Neural progenitor cell (in vitro differentiated cells): ENCODE results near the gene KRT78. TPM values are rescaled to one million over a fixed set of nuclear protein-coding genes. Genes with fewer than 3 reads are reported as not detected.

Experiments used
- DNase-seq: peaks from one replicate; pipeline ENCODE4 v3.0.0-alpha.2; 2016; ENCODE audit warnings: low spot score
- H2AFZ ChIP-seq: fragments of 200-600 bp; sonication (generic); replicated peaks from 2 replicates; pipeline ENCODE4 v1.6.1; 2016; ENCODE audit warnings: antibody characterized with exemption
- H3F3A ChIP-seq: fragments of 200-600 bp; sonication (generic); 2 replicates; pipeline ENCODE4 v1.6.1; 2016; ENCODE audit warnings: antibody characterized with exemption, low read depth
- H3K27ac ChIP-seq: fragments of 200-600 bp; sonication (generic); 2 replicates; pipeline ENCODE4 v1.5.1; 2016; ENCODE audit warnings: mild to moderate bottlenecking
- H3K27me3 ChIP-seq: fragments of 200-600 bp; sonication (generic); 2 replicates; pipeline ENCODE4 v1.6.1; 2016; ENCODE audit warnings: mild to moderate bottlenecking, moderate library complexity
- H3K36me3 ChIP-seq: fragments of 200-600 bp; sonication (generic); 2 replicates; pipeline ENCODE4 v1.5.1; 2016
- H3K4me1 ChIP-seq: fragments of 200-600 bp; sonication (generic); 2 replicates; pipeline ENCODE4 v1.6.1; 2016; ENCODE audit warnings: mixed run types
- H3K4me2 ChIP-seq: fragments of 200-600 bp; sonication (generic); 2 replicates; pipeline ENCODE4 v1.6.1; 2016
- H3K4me3 ChIP-seq: fragments of 200-600 bp; sonication (generic); 2 replicates; pipeline ENCODE4 v1.5.1; 2016
- H3K79me2 ChIP-seq: fragments of 200-600 bp; sonication (generic); 2 replicates; pipeline ENCODE4 v1.6.1; 2016; ENCODE audit warnings: low read depth
- H3K9ac ChIP-seq: fragments of 200-600 bp; sonication (generic); 2 replicates; pipeline ENCODE4 v1.6.1; 2016
- H3K9me3 ChIP-seq: fragments of 200-600 bp; sonication (generic); 2 replicates; pipeline ENCODE4 v1.5.1; 2016; ENCODE audit warnings: low read depth
- H4K20me1 ChIP-seq: fragments of 200-600 bp; sonication (generic); 2 replicates; pipeline ENCODE4 v1.6.1; 2016; ENCODE audit warnings: low read depth
- H3K27ac Mint-ChIP-seq: 3 replicates; pipeline ENCODE4 v1.8.0; 2021; ENCODE audit warnings: mixed read lengths
- H3K27me3 Mint-ChIP-seq: 2 replicates; pipeline ENCODE4 v1.8.0; 2022; ENCODE audit warnings: low read depth, mild to moderate bottlenecking, inconsistent platforms, moderate library complexity, mixed read lengths; ENCODE audit not compliant: insufficient read depth
- H3K36me3 Mint-ChIP-seq: 3 replicates; pipeline ENCODE4 v1.8.0; 2021; ENCODE audit warnings: mixed read lengths
- H3K4me1 Mint-ChIP-seq: 3 replicates; pipeline ENCODE4 v1.8.0; 2021; ENCODE audit warnings: mixed read lengths
- H3K4me3 Mint-ChIP-seq: 3 replicates; pipeline ENCODE4 v1.8.0; 2021; ENCODE audit warnings: mild to moderate bottlenecking, moderate library complexity, mixed read lengths
- H3K9me3 Mint-ChIP-seq: 3 replicates; pipeline ENCODE4 v1.8.0; 2020; ENCODE audit warnings: mixed read lengths
- EZH2 ChIP-seq: fragments of 200-600 bp; sonication (generic); IDR thresholded peaks from 2 replicates; pipeline ENCODE4 v1.6.1; 2017; ENCODE audit warnings: antibody characterized with exemption, mild to moderate bottlenecking, moderate library complexity
- EZH2phosphoT487 ChIP-seq: fragments of 200-600 bp; sonication (generic); IDR thresholded peaks from 2 replicates; pipeline ENCODE4 v1.6.1; 2017; ENCODE audit warnings: antibody characterized with exemption
- total RNA-seq: library from RNA; depleted of rRNA; stranded (reverse); fragments of >200 nt; gene quantifications from 2 replicates; pipeline ENCODE4 v1.2.3, GENCODE V29; 2015; ENCODE audit warnings: low replicate concordance
- TF ChIP-seq, protein P1 (sequence below): fragments of 200-600 bp; sonication (generic); IDR thresholded peaks from 2 replicates; pipeline ENCODE4 v1.5.1; 2017; ENCODE audit warnings: antibody characterized with exemption, mild to moderate bottlenecking

The KRT78 gene
- total RNA-seq, 1 donor from 2014 or later = not detected

DNA sequence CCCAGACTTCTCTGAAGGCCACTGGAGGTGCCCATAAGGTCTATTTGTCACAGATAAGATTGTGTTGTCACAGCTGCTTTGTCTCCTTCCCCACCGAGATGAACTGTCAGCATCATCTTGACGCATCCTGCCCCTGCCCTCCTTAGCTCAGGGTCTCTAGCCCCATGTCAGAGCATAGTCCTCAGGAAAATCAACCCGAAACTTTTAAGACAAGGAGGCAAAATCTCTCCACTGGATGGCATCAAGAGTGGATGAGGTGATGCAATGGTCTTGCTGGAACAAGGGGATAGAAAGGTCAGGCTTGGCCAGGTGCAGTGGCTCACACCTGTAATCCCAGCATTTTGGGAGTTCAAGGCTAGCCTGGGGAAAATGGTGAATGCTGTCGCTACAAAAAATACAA lies 22.8 kb downstream of the KRT78 start:
- Mint-ChIP-seq H3K27me3 (peaks cover 9% of the 10 kb centered on the region), H3K36me3 (no peaks in the 10 kb centered on the region), H3K4me3 (peak overlapping the region; percentile 30), H3K9me3 (no peaks in the 10 kb centered on the region), H3K4me1 (peaks cover 3% of the 10 kb centered on the region), H3K27ac (no peak overlapping the region)
- no peaks in the 10 kb centered on the region for H3K36me3 ChIP-seq
- H3K9ac ChIP-seq = no peak overlapping the region
- no peak overlapping the region for H3K4me3 ChIP-seq
- H3K4me1 ChIP-seq = peaks cover 3% of the 10 kb centered on the region
- H3K27ac ChIP-seq = no peak overlapping the region
- no peaks in the 10 kb centered on the region for H3F3A ChIP-seq
- H3K27me3 ChIP-seq = no peaks in the 10 kb centered on the region
- no peaks in the 10 kb centered on the region for H3K9me3 ChIP-seq
- H3K4me2 ChIP-seq = no peak overlapping the region
- no peaks in the 10 kb centered on the region for H3K79me2 ChIP-seq
- TF ChIP-seq EZH2 (no peak), EZH2phosphoT487 (no peak)
- TF ChIP-seq, protein P1, sequence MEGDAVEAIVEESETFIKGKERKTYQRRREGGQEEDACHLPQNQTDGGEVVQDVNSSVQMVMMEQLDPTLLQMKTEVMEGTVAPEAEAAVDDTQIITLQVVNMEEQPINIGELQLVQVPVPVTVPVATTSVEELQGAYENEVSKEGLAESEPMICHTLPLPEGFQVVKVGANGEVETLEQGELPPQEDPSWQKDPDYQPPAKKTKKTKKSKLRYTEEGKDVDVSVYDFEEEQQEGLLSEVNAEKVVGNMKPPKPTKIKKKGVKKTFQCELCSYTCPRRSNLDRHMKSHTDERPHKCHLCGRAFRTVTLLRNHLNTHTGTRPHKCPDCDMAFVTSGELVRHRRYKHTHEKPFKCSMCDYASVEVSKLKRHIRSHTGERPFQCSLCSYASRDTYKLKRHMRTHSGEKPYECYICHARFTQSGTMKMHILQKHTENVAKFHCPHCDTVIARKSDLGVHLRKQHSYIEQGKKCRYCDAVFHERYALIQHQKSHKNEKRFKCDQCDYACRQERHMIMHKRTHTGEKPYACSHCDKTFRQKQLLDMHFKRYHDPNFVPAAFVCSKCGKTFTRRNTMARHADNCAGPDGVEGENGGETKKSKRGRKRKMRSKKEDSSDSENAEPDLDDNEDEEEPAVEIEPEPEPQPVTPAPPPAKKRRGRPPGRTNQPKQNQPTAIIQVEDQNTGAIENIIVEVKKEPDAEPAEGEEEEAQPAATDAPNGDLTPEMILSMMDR = no peak
- no peak for DNase-seq
- no peak overlapping the region for H2AFZ ChIP-seq
- H4K20me1 ChIP-seq = no peaks in the 10 kb centered on the region

DNA sequence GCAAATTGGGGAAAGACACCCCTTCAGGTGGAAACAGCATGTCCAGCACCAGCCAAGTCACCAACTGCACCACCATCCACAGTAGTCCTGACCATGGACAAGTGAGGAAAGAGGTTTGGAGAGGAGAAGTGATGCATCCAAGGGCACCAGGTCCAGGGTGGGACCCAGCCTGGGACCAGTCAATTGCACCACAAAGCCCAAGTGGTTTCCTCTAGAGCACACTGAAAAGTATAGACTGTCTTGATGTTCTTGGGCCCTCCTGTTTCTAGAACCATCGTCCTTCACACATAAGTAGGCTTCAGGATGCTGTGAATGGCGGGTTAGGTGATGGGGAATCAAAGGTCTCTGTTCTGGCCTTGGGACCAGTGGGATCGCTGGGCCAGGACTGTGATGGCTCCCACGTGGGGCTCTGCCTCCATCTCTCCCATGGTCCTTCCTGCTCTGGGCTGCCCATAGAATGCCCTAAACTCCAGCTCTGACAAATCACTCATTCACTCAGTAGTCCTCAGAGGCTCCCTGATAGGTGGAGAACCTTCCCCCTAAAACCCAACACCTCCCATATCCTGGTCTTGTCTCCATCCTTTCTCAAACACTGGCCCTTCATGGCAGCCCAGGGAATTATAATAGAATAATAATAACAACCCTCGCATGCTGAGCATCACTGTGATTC lies 23.9 kb downstream of the KRT78 start:
- no peaks in the 10 kb centered on the region for H3K79me2 ChIP-seq
- Mint-ChIP-seq H3K9me3 (no peaks in the 10 kb centered on the region), H3K27ac (no peak overlapping the region), H3K27me3 (peaks cover 10% of the 10 kb centered on the region), H3K4me3 (no peak overlapping the region), H3K4me1 (peaks cover 11% of the 10 kb centered on the region), H3K36me3 (no peaks in the 10 kb centered on the region)
- TF ChIP-seq, protein P1 = no peak
- TF ChIP-seq EZH2phosphoT487 (no peak), EZH2 (no peak)
- H3K9me3 ChIP-seq = no peaks in the 10 kb centered on the region
- H4K20me1 ChIP-seq = no peaks in the 10 kb centered on the region
- peaks cover 14% of the 10 kb centered on the region for H3K4me1 ChIP-seq
- DNase-seq = no peak
- H3K4me3 ChIP-seq = no peak overlapping the region
- H3K4me2 ChIP-seq = no peak overlapping the region
- no peak overlapping the region for H2AFZ ChIP-seq
- H3K9ac ChIP-seq = no peak overlapping the region
- H3F3A ChIP-seq = no peaks in the 10 kb centered on the region
- no peak overlapping the region for H3K27ac ChIP-seq
- no peaks in the 10 kb centered on the region for H3K27me3 ChIP-seq
- H3K36me3 ChIP-seq = no peaks in the 10 kb centered on the region

DNA sequence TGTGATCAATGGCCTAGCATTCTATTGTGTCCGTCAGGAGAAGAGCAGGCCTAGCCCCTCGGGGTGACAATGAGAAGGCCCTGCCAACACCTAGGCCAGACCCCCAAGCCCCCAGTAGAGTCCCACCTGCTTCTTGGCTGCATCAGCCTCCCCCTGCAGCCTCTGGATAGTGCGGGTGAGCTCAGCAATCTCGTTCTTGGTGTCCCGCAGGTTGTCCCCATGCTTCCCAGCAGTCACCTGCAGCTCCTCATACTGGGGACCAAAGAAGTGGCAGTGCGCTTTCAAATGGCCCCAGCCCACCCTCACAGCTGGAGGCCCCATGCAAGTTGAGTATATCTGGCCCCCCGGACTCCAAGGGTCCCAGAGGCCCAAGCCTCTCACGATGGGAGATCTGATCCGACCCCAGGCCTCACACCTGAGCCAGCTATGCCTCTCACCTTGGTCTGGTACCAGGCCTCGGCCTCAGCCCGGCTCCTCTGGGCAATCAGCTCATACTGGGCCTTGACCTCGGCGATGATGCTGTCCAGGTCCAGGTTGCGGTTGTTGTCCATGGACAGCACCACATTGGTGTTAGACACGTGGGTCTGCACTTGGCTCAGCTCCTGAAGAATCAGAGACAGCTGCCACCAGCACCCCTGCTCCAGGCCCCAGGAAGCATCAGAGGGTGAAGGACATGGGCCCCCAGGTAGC lies 24.9 kb downstream of the KRT78 start:
- Histone ChIP-seq H4K20me1 (no peaks in the 10 kb centered on the region), H3K27ac (no peak overlapping the region), H3K9me3 (no peaks in the 10 kb centered on the region), H3K79me2 (no peaks in the 10 kb centered on the region), H3K4me3 (no peak overlapping the region), H3K27me3 (no peaks in the 10 kb centered on the region), H3K9ac (no peak overlapping the region), H3K4me2 (no peak overlapping the region), H3K4me1 (peaks cover 24% of the 10 kb centered on the region), H3K36me3 (no peaks in the 10 kb centered on the region), H2AFZ (no peak overlapping the region), H3F3A (peaks cover 1% of the 10 kb centered on the region)
- Mint-ChIP-seq H3K27ac (no peak overlapping the region), H3K4me1 (peaks cover 16% of the 10 kb centered on the region), H3K9me3 (no peaks in the 10 kb centered on the region), H3K27me3 (peaks cover 14% of the 10 kb centered on the region), H3K4me3 (no peak overlapping the region), H3K36me3 (no peaks in the 10 kb centered on the region)
- TF ChIP-seq EZH2phosphoT487 (no peak), EZH2 (no peak)
- TF ChIP-seq, protein P1 = no peak
- DNase-seq = no peak
